PC-3 (cell line): ENCODE data around the gene DELE1. TPM values are rescaled to one million over a fixed set of nuclear protein-coding genes. Genes with fewer than 3 reads are reported as not detected.

Experiments
- ATAC-seq: fragments of 200-7000 bp; cut with Tn5 transposase; 2 replicates; pipeline ENCODE4 v1.9.1; 2020; ENCODE audit warnings: mild to moderate bottlenecking, moderate library complexity
- BruUV-seq: library from RNA; stranded (reverse); fragments of 400-500 nt; replicated peaks from 2 replicates; lab custom pipeline; 2021; lab: Mats Ljungman, UMichigan
- CTCF ChIA-PET: fragments of 300-600 bp; sonication (Branson Sonifier 250); formaldehyde crosslinking; loops from one replicate; lab custom pipeline; 2022; ENCODE audit warnings: antibody characterized with exemption; lab: Charles Lee
- POLR2A ChIA-PET: fragments of 300-600 bp; sonication (Branson Sonifier 250); formaldehyde crosslinking; loops from one replicate; lab custom pipeline; 2022; ENCODE audit warnings: antibody characterized with exemption; ENCODE audit not compliant: unreplicated experiment; lab: Charles Lee
- DNase-seq: peaks from one replicate; pipeline ENCODE4 v3.0.0-alpha.2; 2015
- H2AFZ ChIP-seq: fragments of 300-600 bp; sonication (generic); 2 replicates; pipeline ENCODE4 v1.6.0; 2016; ENCODE audit warnings: antibody characterized with exemption, low read length
- H3F3A ChIP-seq: fragments of 300-600 bp; sonication (generic); one replicate; pipeline ENCODE4 v1.6.0; 2017; ENCODE audit warnings: antibody characterized with exemption, low read length, control low read depth, mild to moderate bottlenecking; ENCODE audit not compliant: unreplicated experiment
- H3K27ac ChIP-seq: fragments of 300-600 bp; sonication (generic); 2 replicates; pipeline ENCODE4 v1.5.1; 2016; ENCODE audit warnings: mild to moderate bottlenecking, low read length
- H3K27me3 ChIP-seq: fragments of 300-600 bp; sonication (generic); 2 replicates; pipeline ENCODE4 v1.6.1; 2016; ENCODE audit warnings: low read length, mixed read lengths
- H3K36me3 ChIP-seq: fragments of 300-600 bp; sonication (generic); 2 replicates; pipeline ENCODE4 v1.6.1; 2016; ENCODE audit warnings: low read depth, mixed run types, low read length, mixed read lengths
- H3K4me1 ChIP-seq: fragments of 300-600 bp; sonication (generic); 2 replicates; pipeline ENCODE4 v1.5.1; 2016; ENCODE audit warnings: low read length; ENCODE audit not compliant: insufficient read depth
- H3K4me2 ChIP-seq: fragments of 300-600 bp; sonication (generic); 2 replicates; pipeline ENCODE4 v1.6.0; 2016; ENCODE audit warnings: low read length
- H3K4me3 ChIP-seq: fragments of 300-600 bp; sonication (generic); 2 replicates; pipeline ENCODE4 v1.5.1; 2016; ENCODE audit warnings: mild to moderate bottlenecking, low read length, mixed read lengths
- H3K79me2 ChIP-seq: fragments of 300-600 bp; sonication (generic); 2 replicates; pipeline ENCODE4 v1.6.1; 2017; ENCODE audit warnings: low read length, mixed read lengths
- H3K9ac ChIP-seq: fragments of 300-600 bp; sonication (generic); 2 replicates; pipeline ENCODE4 v1.6.0; 2016; ENCODE audit warnings: mild to moderate bottlenecking, low read length
- H3K9me2 ChIP-seq: fragments of 300-600 bp; sonication (generic); replicated peaks from 2 replicates; pipeline ENCODE4 v1.6.1; 2016; ENCODE audit warnings: mixed run types, low read length, mixed read lengths
- H3K9me3 ChIP-seq: fragments of 300-600 bp; sonication (generic); 2 replicates; pipeline ENCODE4 v1.6.1; 2016; ENCODE audit warnings: low read length, mixed read lengths
- H4K20me1 ChIP-seq: fragments of 300-600 bp; sonication (generic); 2 replicates; pipeline ENCODE4 v1.6.1; 2016; ENCODE audit warnings: low read length, mixed read lengths
- CTCF ChIP-seq: fragments of 300-600 bp; sonication (generic); conservative IDR thresholded peaks from 2 replicates; pipeline ENCODE4 v1.5.1; 2017; ENCODE audit warnings: antibody characterized with exemption, low read depth, mild to moderate bottlenecking, low read length
- EZH2 ChIP-seq: fragments of 300-600 bp; sonication (generic); IDR thresholded peaks from one replicate; pipeline ENCODE4 v1.6.1; 2017; ENCODE audit warnings: antibody characterized with exemption, mild to moderate bottlenecking, low read length; ENCODE audit not compliant: unreplicated experiment
- EZH2phosphoT487 ChIP-seq: fragments of 300-600 bp; sonication (generic); IDR thresholded peaks from 2 replicates; pipeline ENCODE4 v1.6.1; 2018; ENCODE audit warnings: mild to moderate bottlenecking, antibody characterized with exemption, low read length, borderline replicate concordance
- intact Hi-C: fragments of 100-400 bp; cut with micrococcal nuclease; formaldehyde crosslinking; loops from 2 replicates; pipeline ENCODE4 v1.9.0; 2023
- total RNA-seq: library from RNA; depleted of rRNA; stranded (reverse); fragments of >200 nt; gene quantifications from 2 replicates; pipeline ENCODE4 v1.2.3, GENCODE V29; 2014

Gene DELE1
- total RNA-seq, 1 experiment from 2014 or later = 46.6 TPM

GRCh38 chr5:141966963-141967333 is 43.3 kb downstream of the DELE1 start:
- ATAC-seq = no peak
- H3K4me3 ChIP-seq = no peak overlapping the region
- H3K4me2 ChIP-seq = no peak overlapping the region
- POLR2A ChIA-PET = no interaction called here
- CTCF ChIA-PET = no interaction called here
- H3K79me2 ChIP-seq = peaks cover 26% of the 10 kb centered on the region
- H3F3A ChIP-seq = no peaks in the 10 kb centered on the region
- H3K4me1 ChIP-seq = peaks cover 14% of the 10 kb centered on the region
- intact Hi-C loops = no loop called here
- H3K9ac ChIP-seq = no peak overlapping the region
- no peak overlapping the region for H3K27ac ChIP-seq
- no peak overlapping the region for H2AFZ ChIP-seq
- no peaks in the 10 kb centered on the region for H3K36me3 ChIP-seq
- no peak for TF ChIP-seq CTCF
- TF ChIP-seq EZH2phosphoT487 = no peak
- no peaks in the 10 kb centered on the region for H3K27me3 ChIP-seq
- H3K9me2 ChIP-seq = no peaks in the 10 kb centered on the region
- no TSS peak for BruUV-seq
- no peak for DNase-seq
- H4K20me1 ChIP-seq = no peaks in the 10 kb centered on the region
- H3K9me3 ChIP-seq = no peaks in the 10 kb centered on the region

- intact Hi-C loops = loop anchor here (2.0 kb wide), 1 partner anchor 276 kb away; no protein-coding TSS in a partner anchor
- CTCF ChIA-PET = interaction anchor here (0.5 to 1.4 kb wide), 7 partner anchors 9 to 676 kb away, joined by 3 to 9 read pairs (median 4); no protein-coding TSS in a partner anchor
- H3K79me2 ChIP-seq = peaks cover 35% of the 10 kb centered on the region
- no peaks in the 10 kb centered on the region for H3K9me3 ChIP-seq
- DNase-seq (peak; percentile 88), ATAC-seq (peak; percentile 96)
- peak within 1 kb of the TSS; percentile 58 for H3K27ac ChIP-seq
- H2AFZ ChIP-seq = peak within 1 kb of the TSS; percentile 96
- H3K4me2 ChIP-seq = peak within 1 kb of the TSS; percentile 74
- H3K9me2 ChIP-seq = no peaks in the 10 kb centered on the region
- POLR2A ChIA-PET = interaction anchor here (0.6 to 1.0 kb wide), 3 partner anchors 45 to 151 kb away, joined by 3 to 5 read pairs (median 3); partner anchors contain the start of gene DELE1
- H3K36me3 ChIP-seq = no peaks in the 10 kb centered on the region; the same call in 1 of the 2 replicates
- peaks cover 25% of the 10 kb centered on the region for H3K4me1 ChIP-seq
- TF ChIP-seq CTCF = peak; percentile 77
- no peak for TF ChIP-seq EZH2
- TF ChIP-seq EZH2phosphoT487 = no peak
- peak within 1 kb of the TSS; percentile 78 for H3K4me3 ChIP-seq
- H3F3A ChIP-seq = no peaks in the 10 kb centered on the region
- no peaks in the 10 kb centered on the region for H4K20me1 ChIP-seq
- H3K27me3 ChIP-seq = no peaks in the 10 kb centered on the region
- TSS peak; percentile 79 for BruUV-seq
- H3K9ac ChIP-seq = peak within 1 kb of the TSS; percentile 90
Observed at GRCh38 chr5:141968914-141969608, 45.4 kb downstream of the DELE1 start, which contains the start of gene RNF14. RNF14 (plus strand) TSS chr5:141969105; CDS start chr5:141973589, 4,484 bp downstream.
